ENCODE measurements around the gene CFAP299. TPM values are rescaled to one million over a fixed set of nuclear protein-coding genes. Genes with fewer than 3 reads are reported as not detected.

The CFAP299 gene
- total and polyA plus RNA-seq, 10 donors = 0.11 TPM; not detected in 9

GRCh38 chr4:80393246-80393969 lies 57.9 kb downstream of the CFAP299 start:
- Histone ChIP-seq H3K4me3 (no peak overlapping the region), H3K4me1 (no peaks in the 10 kb centered on the region), H3K9me3 (no peaks in the 10 kb centered on the region), H3K27ac (no peak overlapping the region), H3K36me3 (no peaks in the 10 kb centered on the region), H3K27me3 (replicated peaks in 1 of 7) (no peaks in the 10 kb centered on the region)
- no peak for DNase-seq
- WGBS, 5 donors = 62 to 83% (median 73%) methylated on average over 4 of the region's 4 CpGs
- TF ChIP-seq CTCF (IDR thresholded peaks at IDR 0.05 in 8 of 11, conservative IDR thresholded peaks at IDR 0.05 in 3 of 11) = no peak
- no peak for TF ChIP-seq POLR2AphosphoS5 (IDR thresholded peaks at IDR 0.05)
- no peak for TF ChIP-seq POLR2A (IDR thresholded peaks at IDR 0.05)
- intact Hi-C loops (cut with DNase I; ENCODE audit: low total_unique reads) = no loop called here

GRCh38 chr4:80393970-80394250 lies 58.4 kb downstream of the CFAP299 start:
- Histone ChIP-seq H3K4me3 (no peak overlapping the region), H3K27me3 (replicated peaks in 1 of 7) (no peaks in the 10 kb centered on the region), H3K36me3 (no peaks in the 10 kb centered on the region), H3K9me3 (no peaks in the 10 kb centered on the region), H3K27ac (no peak overlapping the region), H3K4me1 (no peaks in the 10 kb centered on the region)
- no peak for TF ChIP-seq CTCF (IDR thresholded peaks at IDR 0.05 in 8 of 11, conservative IDR thresholded peaks at IDR 0.05 in 3 of 11)
- no peak for TF ChIP-seq POLR2AphosphoS5 (IDR thresholded peaks at IDR 0.05)
- TF ChIP-seq POLR2A (IDR thresholded peaks at IDR 0.05) = no peak
- no peak for DNase-seq
- intact Hi-C loops (cut with DNase I; ENCODE audit: low total_unique reads) = no loop called here
- 66 to 82% (median 71%) methylated on average over 1 of the region's 1 CpG for WGBS, 5 donors

- intact Hi-C loops (cut with DNase I; ENCODE audit: low total_unique reads) = no loop called here
- no peaks in the 10 kb centered on the region for H3K9me3 ChIP-seq
- no peak for DNase-seq
- no peaks in the 10 kb centered on the region for H3K36me3 ChIP-seq
- no peaks in the 10 kb centered on the region for H3K27me3 ChIP-seq (replicated peaks in 1 of 7)
- no peaks in the 10 kb centered on the region for H3K4me1 ChIP-seq
- no peak for TF ChIP-seq POLR2AphosphoS5 (IDR thresholded peaks at IDR 0.05)
- TF ChIP-seq POLR2A (IDR thresholded peaks at IDR 0.05) = no peak
- no peak for TF ChIP-seq CTCF (IDR thresholded peaks at IDR 0.05 in 8 of 11, conservative IDR thresholded peaks at IDR 0.05 in 3 of 11)
- WGBS, 5 donors = 84 to 93% (median 90%) methylated on average over 4 of the region's 4 CpGs
- H3K27ac ChIP-seq = no peak overlapping the region
- H3K4me3 ChIP-seq = no peak overlapping the region
These were observed 71.7 kb downstream of the CFAP299 start for GRCh38 chr4:80407246-80407645.

- intact Hi-C loops (cut with DNase I; ENCODE audit: low total_unique reads) = no loop called here
- no peak overlapping the region for H3K27ac ChIP-seq
- H3K4me1 ChIP-seq = no peaks in the 10 kb centered on the region
- no peaks in the 10 kb centered on the region for H3K9me3 ChIP-seq
- no peaks in the 10 kb centered on the region for H3K27me3 ChIP-seq (replicated peaks in 1 of 7)
- no peak for DNase-seq
- no peak overlapping the region for H3K4me3 ChIP-seq
- H3K36me3 ChIP-seq = no peaks in the 10 kb centered on the region
- no peak for TF ChIP-seq POLR2A (IDR thresholded peaks at IDR 0.05)
- TF ChIP-seq POLR2AphosphoS5 (IDR thresholded peaks at IDR 0.05) = no peak
- TF ChIP-seq CTCF (IDR thresholded peaks at IDR 0.05 in 8 of 11, conservative IDR thresholded peaks at IDR 0.05 in 3 of 11) = no peak
- WGBS, 5 donors = 76 to 93% (median 87%) methylated on average over 2 of the region's 2 CpGs
These were observed 74.3 kb downstream of the CFAP299 start for GRCh38 chr4:80409809-80410208.
